Stimulated activated CD8-positive, alpha-beta memory T cell treated with anti-CD3 and anti-CD28 coated beads, Interleukin-15, amount 100 ng/mL, for 1 hour (primary cell): ENCODE data around the gene IGDCC3.

Source experiments
- DNase-seq: peaks from one replicate; pipeline ENCODE4 v3.0.0-alpha.2; 2020; ENCODE audit warnings: low read depth

Gene IGDCC3

DNA sequence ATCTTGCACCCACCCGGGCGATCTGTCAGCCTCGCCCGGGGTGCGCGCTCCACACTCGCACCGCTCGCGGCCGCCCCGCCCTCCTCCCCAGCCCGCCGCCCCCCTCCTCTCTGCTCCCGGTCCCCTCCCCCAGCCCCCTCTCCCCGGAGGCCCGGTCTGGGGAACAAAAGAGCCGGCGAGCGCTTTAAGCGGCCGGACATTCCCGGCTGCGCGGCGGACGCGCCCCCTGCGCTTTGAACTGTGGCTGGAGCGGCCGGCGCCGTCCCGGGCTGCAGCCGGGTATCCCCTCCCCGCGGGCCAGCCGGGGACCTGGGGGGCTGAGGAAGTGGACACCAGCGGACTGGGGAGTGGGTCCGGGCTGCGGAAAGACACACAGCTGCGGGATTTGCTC, at the start of gene IGDCC3:
TSS of gene IGDCC3 (minus strand) at position 27 of the 391 bp plus-strand sequence. CDS start 214 bp downstream, outside the sequence.
- no peak for DNase-seq

DNA sequence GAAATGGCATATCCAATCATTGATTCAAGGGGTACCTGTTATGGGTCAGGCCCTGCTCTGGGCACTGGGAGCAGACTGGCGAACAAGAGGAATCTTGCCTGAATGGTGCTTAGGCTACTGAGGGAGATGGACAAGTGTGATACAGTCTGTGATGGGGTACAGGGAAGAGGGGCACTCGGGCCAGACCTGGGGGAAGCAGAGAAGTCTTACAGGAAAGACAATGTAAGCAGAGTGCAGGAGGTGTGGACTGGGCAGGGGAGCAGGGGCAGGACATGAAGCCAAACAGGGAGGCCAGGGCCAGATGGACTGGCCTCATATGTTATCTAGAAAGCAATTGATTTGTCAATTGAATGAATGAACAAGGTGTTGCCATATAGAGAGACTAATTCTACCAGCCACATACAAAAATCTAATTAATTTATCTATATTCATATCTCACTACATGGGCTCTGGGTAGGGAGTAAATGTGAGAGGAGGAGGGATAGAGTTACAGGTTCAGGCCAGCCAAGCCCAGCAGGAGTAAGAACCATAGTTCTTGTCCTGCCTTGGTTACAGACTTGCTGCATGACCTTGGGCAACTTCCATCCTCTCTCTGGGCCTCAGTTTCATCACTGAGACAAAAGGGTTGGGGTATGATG, 48.5 kb upstream of the IGDCC3 start:
- DNase-seq, result no peak

DNA sequence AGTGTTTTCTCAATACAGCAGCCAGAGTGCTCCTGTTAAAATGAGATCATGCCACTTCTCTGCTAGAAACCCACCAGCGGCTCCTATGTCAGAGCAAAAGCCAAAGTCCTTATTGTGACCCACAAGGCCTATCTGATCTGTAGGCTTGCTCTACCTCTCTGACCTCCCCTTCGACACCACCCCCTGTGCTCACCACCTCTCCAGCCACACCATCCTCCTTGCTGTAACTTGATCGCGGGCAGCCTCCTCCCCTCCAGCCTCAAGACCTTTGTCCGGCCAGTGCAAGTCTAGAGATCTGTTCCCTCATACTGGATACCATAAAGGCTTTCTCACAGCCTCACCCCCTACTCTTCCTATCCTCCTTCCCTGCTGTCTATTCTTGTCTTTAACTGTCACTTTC, 46.9 kb upstream of the IGDCC3 start:
- DNase-seq, result no peak

DNA sequence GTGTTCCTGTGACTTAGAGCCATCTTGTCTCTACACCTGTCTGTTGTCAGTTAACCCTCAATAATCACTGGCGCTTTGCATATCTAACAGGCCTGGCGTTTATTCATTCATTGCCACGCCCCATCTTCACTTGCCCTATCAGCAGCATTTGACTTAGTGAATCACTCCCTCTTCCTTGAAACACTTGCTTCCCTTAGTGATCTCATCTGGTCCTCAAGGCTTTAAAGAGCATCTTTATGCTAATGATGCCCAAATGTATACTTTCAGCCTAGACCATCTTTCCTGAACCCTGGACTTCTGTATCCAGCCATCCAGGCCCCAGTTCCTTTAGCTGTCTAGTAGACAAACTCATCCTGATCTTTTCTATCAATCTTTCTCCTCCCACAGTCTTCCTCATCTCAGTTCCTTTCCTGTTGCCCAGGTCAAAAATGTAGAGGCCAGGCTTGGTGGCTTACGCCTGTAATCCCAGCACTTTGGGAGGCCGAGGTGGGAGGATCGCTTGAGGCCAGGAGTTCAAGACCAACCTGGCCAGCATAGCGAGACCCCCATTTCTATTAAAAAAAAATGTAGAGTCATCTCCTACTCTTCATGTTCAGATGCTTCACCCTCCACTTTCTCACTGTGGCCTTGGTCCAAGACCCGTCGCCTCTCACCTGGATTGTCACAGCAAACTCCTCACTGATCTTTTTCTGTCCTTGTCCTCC, 46.3 kb upstream of the IGDCC3 start:
- no peak for DNase-seq

DNA sequence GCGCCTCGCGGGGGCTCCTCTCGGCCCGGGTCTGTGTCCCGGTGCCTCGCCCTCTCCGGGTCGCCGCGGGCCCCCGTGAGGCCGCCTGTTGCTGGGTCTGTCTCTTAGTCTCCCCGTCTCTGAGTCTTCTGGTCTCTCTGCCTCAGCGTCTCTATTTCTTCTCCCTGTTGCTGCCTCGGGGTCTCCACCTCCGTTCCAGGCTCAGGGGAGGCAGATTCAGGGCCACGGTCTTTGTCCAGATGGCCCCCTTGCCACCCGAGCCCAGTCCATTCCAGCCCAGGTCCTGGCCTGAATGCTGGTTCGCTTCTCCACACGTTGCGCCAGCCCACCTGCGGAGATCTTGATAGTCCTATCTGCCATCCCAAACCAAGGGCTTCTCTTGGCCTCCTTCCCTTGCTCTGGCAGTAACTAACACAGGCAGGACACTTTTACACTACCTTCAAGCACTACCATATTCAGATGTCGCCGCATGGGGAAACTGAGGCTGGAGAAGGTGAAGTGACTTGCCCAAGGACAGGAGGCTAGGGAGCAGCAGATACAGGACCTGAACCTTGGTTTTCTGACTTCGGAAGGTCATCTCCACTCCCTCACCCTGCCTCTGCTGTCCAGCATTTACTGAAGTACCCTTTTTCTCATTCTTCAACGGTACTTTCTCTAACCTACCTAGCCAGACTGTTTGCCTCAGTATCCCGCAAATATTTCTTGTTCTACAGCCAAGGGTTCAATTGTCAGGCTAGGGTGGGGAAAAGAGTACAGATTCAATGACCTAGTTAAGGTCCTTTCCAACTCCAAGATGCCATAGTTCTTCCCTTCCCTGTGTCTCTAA, 45.6 kb upstream of the IGDCC3 start:
- DNase-seq, result no peak

DNA sequence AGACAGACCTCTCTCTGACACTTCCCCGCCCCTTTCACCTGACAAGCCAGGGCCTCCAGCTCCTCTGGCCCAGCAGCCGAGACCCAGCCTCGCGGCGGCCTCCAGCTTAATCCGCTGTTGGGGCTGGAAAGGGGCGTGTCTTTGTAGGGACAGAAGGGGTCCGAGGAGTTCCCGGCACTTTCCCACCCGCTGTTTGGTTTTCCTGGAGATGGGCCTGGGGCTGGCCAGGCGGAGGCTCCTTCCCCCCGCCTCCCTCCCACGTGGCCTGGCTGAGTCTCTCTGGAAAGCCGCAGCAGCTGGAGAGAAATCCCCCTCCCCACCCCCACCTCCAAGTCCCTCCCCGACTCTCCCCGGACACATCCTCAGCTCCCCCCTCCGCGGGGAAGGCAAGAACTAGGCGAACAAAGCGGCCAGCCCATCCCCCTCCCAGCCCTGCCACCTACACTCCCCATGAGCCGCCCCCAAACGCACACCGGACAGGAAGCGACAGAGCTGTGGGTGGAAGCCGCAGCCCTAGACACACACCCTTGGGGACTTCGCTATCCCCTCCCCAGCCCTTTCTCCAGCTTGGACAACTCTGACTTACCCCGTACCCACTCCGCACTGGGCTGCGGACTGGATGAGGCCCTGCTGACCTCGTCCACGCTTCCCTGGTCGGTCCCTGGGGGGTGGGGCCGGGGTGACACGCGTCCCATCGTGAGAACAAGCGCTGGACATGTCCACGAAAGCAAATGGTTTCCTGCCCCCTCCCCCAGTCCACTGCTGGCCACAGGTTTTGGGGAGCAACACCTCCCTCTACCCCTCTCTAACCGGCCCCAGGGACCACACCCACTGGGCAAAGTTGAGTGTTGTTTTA, 43.8 kb upstream of the IGDCC3 start:
- DNase-seq, result no peak

DNA sequence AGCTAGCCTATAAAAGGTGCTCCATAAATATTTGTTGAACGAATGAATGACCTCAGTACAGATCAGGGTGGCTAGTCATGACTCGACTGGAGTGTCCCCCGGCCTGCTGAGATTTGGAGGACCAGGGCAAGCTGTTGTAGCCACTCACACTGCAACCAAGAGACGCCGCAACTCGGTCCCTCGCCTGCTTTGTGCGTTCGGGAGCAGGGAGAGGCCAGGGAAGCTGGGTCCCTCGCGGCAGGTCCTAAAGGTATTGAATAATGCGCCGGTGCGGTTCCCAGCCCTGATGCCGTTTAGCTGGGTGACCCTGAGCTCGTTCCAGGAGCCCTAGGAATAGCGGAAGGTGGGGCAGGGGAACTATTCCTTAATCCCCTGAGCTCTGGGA, 43.2 kb upstream of the IGDCC3 start:
- no peak for DNase-seq

DNA sequence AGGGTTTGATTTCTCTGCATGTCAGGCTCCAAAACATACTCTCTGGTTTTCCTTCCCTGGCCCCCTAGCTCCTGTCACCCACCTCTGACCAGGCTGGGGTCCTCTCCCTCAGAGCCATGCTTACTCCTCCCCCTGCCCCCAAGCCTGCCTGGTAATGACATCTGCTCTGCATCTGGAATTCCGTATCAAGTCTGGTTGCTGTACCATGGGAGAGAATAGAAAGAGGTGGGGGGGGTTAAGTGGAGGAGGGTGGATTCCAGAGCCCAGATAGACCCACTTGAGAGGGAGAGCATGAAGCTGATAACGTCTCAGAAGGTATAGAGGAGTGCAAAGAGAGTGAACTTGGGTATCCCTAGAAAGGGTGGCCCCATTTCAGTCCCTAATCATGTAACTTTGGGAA, 40.8 kb upstream of the IGDCC3 start:
- no peak for DNase-seq

DNA sequence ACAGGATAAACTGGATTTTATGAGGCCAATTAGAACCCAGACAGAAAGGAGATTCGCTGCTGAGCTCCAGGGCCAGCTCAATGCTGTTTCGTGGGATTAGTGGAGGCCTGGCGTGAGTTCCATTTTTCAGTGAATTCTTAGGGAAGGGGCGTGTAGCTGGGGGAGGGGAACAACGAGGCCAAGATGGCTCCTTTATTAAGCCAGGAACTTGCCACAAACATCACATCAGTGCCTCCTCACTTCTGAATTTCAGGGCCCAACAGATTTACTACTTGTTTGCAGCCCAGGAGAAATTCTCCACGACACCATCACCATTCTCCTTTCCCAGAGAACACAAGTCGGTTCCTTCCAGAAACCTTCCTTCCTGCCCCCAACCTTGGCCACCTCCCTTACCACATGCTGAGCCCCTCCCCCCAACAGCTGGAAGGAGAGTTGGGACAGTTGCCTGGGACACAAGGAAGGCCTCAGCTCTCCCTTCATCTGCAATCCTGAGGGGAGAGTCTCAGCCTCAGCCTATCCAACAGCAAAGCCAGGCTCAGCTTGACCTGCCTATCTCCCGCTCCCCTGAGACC, 39.1 kb upstream of the IGDCC3 start:
- DNase-seq, result no peak

DNA sequence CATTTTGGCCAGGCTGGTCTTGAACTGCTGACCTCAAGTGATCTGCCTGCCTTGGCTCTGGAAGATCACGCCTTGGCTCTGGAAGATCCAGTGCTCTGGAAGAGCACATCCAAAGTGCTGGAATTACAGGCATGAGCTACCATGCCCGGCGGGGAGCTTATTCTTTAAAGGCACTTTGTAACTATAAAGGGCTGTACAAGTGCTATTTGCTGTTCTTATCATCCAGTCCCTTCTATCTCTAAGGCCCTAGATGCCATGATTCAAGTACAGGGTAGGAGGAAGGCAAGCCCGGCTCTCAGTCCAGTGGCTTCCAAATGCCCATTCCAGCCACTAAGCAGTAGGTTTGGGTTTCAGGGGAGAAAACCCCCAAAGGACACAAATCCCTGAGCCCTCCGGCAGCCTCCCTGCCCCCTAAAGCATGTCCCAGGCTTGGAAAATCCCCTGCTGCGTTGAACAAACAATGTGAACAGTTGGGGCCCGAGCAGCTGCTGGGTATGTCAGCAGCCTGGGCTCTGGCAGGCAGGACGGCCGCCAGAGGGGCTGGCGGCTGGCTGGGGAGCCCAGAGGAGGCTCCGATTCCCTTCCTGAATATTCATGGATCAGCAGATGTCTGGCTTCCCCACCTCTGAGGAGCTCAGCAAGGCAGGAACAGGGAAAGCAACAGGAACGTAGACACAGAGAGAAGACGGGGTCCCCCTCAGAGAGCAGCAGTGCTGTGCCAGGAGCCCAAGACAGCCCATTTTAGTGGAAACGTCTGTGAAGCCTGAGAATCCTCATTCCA, 37.2 kb upstream of the IGDCC3 start:
- DNase-seq, result no peak

DNA sequence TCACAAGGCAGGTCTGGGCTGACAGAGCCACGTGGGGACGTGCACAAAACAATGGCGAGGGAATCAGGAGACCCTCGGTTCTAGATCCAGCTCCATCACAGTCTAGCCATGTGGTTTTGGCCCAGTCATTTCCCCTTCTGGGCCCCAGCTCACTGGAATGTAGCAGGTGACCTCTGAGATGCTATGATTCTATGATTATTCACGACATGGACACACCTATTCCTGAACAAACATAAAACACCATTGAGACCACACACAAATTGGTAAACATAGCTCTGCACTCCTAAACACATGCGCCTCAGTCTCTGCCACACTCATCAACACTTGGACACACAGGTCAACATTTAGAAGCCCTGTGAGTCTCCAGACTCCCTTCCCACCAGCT, 36.0 kb upstream of the IGDCC3 start:
- DNase-seq, result no peak

DNA sequence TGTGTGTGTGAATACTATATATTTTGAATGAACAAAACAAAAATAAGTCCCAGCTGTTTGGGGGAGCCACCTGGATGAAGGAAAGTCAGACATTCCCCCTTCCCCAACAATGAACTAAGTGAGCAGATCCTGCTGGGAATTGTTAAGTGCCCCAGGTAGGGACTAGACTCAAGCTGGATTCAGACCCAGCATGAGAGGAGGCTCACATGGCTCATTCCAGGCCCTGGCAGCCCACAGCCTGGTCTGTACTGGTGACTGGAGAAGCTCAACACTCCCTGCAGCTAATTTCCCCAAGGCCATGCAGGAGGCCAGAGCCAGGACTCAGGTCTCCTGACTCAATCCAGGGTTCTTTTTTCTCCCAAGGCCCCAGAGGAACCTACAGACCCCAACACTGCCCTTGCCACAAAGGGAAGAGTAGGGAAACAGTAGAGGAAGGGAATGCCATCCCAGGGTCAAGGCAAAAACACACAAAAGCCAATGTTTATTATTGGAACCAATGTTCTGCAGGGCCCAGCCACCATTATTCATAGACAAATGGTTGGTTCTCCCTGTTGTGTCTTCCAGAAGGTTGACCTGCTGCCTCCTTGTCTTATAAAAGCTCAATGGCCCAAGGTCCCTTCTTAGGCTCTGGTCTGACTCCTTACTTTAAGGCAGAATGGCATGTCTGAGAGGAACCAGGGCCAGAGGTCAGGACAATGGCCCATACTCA, 35.4 kb upstream of the IGDCC3 start:
- DNase-seq, result no peak

DNA sequence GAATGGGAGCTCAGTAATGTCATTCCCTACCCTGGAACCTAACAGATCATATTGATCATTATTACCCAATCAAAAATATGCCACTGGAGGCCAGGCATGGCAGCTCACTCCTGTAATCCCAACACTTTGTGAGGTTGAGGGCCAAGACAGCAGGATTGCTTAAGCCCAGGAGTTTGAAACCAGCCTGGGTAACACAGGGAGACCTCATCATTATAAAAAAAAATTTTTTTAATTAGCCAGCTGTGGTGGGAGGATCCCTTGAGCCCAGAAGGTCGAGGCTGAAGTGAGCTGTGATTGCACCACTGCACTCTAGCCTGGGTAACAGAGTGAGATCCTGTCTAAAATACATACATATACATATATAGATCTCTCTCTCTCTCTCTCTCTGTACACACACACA, 34.8 kb upstream of the IGDCC3 start:
- DNase-seq, result no peak

DNA sequence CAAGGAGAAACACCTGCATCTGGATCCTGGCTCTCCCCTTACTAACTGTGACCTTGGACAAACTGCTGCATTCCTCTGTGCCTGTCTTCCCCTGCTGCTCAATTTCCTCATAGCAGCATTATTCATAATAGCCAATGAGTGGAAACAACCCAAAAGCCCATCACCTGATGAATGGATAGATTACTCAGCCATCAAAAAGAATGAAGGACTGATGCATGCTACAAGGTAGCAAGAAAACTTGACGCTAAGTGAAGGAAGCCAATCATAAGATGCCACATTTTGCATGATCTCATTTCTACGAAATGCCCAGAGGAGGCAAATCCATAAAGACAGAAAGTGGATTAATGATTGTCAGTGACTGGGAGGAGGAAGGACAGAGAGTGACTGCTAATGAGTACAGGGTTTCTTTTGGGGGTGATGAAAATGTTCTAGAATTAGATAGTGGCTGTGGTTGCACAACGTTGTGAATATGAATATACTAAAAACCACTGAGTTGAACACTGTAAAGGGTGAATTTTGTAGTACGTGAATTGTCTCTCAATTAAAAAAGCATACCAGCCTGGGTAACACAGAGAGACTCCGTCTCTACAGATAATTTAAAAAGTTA, 33.8 kb upstream of the IGDCC3 start:
- DNase-seq, result no peak

DNA sequence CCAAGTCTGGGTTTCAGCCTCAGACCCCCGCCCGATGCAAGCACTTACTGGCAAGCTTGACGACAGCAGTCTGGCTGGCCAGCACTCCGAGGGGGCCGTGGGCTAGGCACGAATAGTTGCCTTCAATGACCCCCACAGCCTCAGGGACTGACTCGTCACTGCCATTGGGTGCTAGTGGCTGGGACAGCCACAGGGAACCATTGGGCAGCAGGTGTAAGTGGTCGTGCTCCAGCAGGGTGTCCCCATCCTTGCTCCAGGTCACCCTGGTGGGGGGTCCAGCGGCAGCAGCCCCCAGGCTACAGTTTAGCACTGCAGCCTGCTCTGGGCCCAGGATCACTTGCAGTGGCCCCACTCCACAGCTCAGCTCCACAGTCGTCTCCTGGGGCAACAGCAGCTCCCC, 33.2 kb upstream of the IGDCC3 start:
- no peak for DNase-seq

DNA sequence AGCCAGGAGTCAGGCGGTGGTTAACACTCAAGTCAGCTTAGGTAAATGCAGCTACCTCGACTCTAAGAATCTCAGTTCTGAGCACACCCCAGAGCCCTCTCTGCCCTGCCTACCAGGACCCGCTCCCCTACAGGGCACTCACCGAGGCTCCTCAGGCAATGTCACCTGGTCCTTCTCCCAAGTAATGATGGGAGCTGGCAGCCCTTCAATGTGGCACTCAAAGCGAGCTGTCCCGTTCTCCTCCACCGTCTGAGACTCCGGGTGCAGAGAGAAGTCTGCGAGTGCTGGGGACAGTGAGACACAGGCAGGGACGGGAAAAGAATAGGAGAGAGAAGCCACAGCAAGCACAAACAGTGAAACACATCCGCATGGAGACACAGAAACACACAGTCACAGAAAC, 32.2 kb upstream of the IGDCC3 start:
- no peak for DNase-seq

DNA sequence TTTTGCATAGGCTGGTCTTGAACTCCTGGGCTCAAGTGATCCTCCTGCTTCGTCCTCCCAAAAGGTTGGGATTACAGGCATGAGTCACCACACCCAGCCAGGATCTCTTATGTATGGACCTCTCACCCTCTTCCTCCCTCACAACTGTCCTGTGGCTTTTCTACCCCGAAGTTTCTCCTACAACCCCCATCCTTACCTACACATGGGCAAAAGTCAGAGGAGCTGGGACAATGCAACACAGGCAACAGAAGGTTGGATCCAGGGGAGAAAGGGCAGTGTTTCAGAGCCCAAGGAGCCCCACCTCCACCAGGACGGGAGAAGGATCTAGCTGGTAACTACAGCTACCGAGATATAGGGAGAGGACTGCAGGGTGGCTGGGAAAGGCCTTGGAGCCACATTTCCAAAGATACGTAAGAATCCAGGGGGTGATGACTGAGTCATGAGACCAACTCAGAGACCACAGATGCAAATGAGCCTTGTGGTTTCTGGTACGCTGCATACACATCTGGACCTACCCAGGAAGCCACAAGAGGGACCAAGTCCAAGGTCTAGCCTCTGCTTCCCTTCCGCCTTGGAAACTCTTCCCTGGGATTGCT, 31.3 kb upstream of the IGDCC3 start:
- no peak for DNase-seq

DNA sequence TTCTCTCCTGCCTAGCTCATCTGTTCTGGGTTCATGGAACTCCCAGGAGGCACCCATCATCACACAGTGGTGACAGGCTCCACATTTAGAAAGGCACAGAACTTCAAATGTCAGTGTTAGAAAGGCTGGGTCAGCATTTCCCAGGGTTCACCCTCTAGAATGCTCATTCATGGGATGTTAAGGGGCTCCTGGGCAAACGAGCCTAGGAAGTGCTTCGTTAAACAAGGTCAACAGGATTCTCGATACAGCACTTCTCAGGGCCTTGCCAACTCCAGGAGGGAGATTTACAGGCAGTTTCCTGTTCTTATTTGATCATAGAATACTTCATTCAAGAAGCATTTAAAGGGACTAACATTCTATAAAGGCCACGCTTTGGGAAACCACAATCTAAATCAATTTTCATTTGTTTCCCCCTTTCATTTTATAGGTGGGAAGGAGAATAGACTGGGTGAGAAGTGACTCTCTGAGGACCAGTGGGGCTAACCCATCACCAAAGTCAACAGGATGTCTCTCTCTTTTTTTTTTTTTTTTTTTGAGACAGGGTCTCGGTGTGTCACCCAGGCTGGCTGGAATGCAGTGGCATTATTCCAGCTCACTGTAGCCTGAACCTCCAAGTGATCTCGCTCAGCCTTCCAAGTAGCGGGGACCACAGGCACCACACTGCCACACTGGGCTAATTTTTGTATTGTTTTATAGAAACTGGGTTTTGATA, 30.7 kb upstream of the IGDCC3 start:
- DNase-seq, result no peak

DNA sequence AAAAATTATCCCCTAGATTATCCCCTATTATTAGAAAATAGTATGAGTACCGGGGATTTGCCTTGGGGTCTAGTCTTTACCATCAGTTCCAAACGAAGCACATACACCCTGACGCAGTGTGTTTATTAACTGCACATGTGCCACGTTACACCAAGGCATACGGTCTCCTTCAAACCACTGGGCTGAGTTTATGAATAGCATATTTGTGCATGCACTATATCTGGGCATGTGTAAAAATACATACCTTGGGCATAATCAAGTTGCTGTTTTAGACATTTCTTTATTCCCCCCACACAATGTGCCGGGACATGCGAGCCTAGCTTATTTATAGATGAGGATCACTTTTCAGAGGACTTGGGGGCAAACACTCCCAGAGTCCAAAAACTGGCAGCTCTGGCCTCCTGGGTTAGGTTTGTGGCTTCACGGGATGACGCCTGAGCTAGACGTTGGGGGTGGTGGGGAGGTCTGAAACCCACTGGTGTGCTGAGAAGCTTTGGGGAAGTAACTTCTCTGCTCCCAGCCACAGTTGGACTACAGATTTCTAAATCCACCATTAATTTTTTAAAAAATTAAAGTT, 28.7 kb upstream of the IGDCC3 start:
- DNase-seq, result no peak
